Measurements from ENCODE around the gene ADPRH. TPM values are rescaled to one million over a fixed set of nuclear protein-coding genes. Genes with fewer than 3 reads are reported as not detected.
A peak's percentile ranks its signal among the peaks of the same experiment; 100 is the strongest.

ADPRH gene
- total RNA-seq, 2 donors from 2014 or later = 18.5 to 22.7 TPM

DNA sequence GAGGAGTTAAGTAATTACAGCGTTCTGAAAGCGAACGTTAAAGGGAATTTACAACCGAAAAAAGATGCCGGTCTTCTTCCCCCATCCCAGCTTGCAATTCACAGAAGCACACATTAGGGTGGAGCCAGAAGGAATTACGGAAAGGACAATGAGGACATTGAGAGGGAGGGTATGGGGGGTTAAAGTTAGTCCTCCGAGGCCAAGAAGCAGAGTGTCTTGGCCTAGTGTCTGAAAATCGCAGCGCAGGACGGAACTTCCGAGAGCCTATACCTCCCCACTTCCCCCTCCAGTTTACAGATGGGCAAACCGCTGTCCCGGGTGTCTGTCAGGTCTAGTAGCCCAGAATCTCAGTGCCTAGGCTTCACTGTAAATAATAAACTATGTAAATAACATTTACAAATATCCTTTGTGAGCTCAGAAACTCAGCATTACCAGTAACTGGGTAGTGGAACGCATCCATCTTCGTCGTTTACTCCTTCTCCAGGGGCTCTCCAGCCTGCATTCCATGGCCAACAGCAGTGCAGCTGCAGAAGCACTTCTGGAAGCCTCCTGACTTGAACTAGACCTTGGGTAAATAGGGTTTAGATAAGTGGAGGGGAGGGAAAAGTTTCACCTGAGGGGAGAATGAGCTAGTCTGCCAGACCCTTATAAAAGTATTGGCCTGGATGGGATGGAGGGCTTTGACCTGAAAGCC, 922 bp downstream of the ADPRH start:
- TF ChIP-seq, protein P1, sequence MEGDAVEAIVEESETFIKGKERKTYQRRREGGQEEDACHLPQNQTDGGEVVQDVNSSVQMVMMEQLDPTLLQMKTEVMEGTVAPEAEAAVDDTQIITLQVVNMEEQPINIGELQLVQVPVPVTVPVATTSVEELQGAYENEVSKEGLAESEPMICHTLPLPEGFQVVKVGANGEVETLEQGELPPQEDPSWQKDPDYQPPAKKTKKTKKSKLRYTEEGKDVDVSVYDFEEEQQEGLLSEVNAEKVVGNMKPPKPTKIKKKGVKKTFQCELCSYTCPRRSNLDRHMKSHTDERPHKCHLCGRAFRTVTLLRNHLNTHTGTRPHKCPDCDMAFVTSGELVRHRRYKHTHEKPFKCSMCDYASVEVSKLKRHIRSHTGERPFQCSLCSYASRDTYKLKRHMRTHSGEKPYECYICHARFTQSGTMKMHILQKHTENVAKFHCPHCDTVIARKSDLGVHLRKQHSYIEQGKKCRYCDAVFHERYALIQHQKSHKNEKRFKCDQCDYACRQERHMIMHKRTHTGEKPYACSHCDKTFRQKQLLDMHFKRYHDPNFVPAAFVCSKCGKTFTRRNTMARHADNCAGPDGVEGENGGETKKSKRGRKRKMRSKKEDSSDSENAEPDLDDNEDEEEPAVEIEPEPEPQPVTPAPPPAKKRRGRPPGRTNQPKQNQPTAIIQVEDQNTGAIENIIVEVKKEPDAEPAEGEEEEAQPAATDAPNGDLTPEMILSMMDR (IDR thresholded peaks at IDR 0.05) = no peak
- no peak for DNase-seq (ENCODE audit: low spot score)
- Histone ChIP-seq H3K9me3 (no peaks in the 10 kb centered on the region), H3K4me3 (peak overlapping the region; percentile 83), H3K36me3 (no peaks in the 10 kb centered on the region), H3K27me3 (replicated peaks; ENCODE audit: insufficient read depth) (no peaks in the 10 kb centered on the region), H3K27ac (peak overlapping the region; percentile 92 to 96), H3K4me1 (ENCODE audit: control insufficient read depth in 1 of 2, low read depth in 2 of 2) (peaks cover 8 to 9% of the 10 kb centered on the region in 2 donors)
- ATAC-seq (ENCODE audit: insufficient number of reproducible peaks, low FRiP score, low read depth) = peak; percentile 50

DNA sequence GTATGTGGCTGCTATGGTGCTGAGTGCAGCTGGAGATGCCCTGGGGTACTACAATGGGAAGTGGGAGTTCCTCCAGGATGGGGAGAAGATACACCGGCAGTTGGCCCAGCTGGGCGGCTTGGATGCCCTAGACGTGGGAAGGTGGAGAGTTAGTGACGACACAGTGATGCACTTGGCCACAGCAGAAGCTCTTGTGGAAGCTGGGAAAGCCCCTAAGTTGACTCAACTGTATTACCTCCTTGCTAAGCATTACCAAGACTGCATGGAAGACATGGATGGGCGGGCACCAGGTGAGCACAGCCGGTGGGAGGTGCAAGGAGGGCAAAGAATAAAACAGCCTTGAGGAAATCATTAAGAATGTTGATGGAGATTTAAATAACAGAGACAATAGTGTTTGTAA, 2.9 kb downstream of the ADPRH start:
- Histone ChIP-seq H3K4me1 (ENCODE audit: control insufficient read depth in 1 of 2, low read depth in 2 of 2) (peaks cover 8 to 9% of the 10 kb centered on the region in 2 donors), H3K27me3 (replicated peaks; ENCODE audit: insufficient read depth) (no peaks in the 10 kb centered on the region), H3K27ac (no peak overlapping the region), H3K9me3 (no peaks in the 10 kb centered on the region), H3K36me3 (peaks cover 3% of the 10 kb centered on the region), H3K4me3 (no peak overlapping the region)
- no peak for DNase-seq (ENCODE audit: low spot score)
- TF ChIP-seq, protein P1 (IDR thresholded peaks at IDR 0.05) = no peak
- no peak for ATAC-seq (ENCODE audit: insufficient number of reproducible peaks, low FRiP score, low read depth)

DNA sequence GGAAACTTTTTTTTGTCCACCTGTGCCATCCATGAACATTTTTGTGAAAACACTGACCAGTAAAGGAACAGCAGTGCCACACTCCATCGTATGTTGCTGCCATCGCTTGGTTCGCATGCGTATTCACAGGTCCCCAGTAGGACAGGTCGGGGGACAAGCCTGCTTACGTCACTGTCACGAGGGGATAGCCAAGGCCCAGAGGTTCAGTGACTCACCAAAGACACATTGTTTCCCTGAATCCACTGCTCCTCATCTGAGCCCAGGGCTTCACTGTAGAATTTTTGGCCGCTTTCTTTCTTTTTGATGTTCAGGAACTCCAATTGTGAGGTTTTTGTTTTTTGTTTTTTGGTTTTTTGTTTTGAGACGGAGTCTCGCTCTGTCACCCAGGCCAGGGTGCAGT, 5.9 kb downstream of the ADPRH start:
- DNase-seq (ENCODE audit: low spot score) = no peak
- no peak overlapping the region for H3K4me3 ChIP-seq
- H3K27ac ChIP-seq = no peak overlapping the region
- H3K27me3 ChIP-seq (replicated peaks; ENCODE audit: insufficient read depth) = no peaks in the 10 kb centered on the region
- no peak for ATAC-seq (ENCODE audit: insufficient number of reproducible peaks, low FRiP score, low read depth)
- TF ChIP-seq, protein P1 (IDR thresholded peaks at IDR 0.05) = no peak
- no peaks in the 10 kb centered on the region for H3K9me3 ChIP-seq
- H3K36me3 ChIP-seq = peaks cover 3% of the 10 kb centered on the region
- H3K4me1 ChIP-seq (ENCODE audit: control insufficient read depth in 1 of 2, low read depth in 2 of 2) = peaks cover 5 to 6% of the 10 kb centered on the region in 2 donors

DNA sequence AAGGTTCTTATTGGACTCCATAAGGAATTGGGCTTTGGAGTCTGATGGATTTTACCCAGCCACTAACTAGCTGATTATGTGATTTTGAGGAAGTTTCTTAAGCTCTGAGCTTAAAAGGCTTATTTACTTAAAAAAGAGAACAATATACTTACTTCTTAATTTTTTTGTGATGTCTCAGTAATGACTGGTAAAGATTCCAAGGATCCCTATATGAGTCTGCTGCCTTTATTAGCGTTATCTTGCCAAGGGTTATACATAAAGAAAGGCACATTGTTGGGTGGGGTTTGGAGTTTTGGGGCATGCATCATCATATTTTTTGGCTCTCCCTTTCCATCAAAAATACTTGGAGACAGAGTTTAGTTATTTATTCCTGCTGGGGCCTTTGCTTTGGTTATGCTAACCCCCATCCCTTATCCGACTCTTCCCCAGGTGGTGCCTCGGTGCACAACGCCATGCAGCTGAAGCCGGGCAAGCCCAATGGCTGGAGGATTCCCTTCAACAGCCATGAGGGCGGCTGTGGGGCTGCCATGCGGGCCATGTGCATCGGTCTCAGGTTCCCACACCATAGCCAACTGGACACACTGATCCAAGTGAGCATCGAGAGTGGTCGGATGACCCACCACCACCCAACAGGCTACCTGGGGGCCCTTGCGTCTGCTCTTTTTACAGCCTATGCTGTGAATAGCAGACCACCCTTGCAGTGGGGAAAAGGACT, 6.7 kb downstream of the ADPRH start:
- Histone ChIP-seq H3K4me1 (ENCODE audit: control insufficient read depth in 1 of 2, low read depth in 2 of 2) (no peaks in the 10 kb centered on the region), H3K36me3 (peaks cover 3% of the 10 kb centered on the region), H3K4me3 (no peak overlapping the region), H3K27me3 (replicated peaks; ENCODE audit: insufficient read depth) (no peaks in the 10 kb centered on the region), H3K9me3 (no peaks in the 10 kb centered on the region), H3K27ac (no peak overlapping the region)
- DNase-seq (ENCODE audit: low spot score) = no peak
- no peak for ATAC-seq (ENCODE audit: insufficient number of reproducible peaks, low FRiP score, low read depth)
- TF ChIP-seq, protein P1 (IDR thresholded peaks at IDR 0.05) = no peak

DNA sequence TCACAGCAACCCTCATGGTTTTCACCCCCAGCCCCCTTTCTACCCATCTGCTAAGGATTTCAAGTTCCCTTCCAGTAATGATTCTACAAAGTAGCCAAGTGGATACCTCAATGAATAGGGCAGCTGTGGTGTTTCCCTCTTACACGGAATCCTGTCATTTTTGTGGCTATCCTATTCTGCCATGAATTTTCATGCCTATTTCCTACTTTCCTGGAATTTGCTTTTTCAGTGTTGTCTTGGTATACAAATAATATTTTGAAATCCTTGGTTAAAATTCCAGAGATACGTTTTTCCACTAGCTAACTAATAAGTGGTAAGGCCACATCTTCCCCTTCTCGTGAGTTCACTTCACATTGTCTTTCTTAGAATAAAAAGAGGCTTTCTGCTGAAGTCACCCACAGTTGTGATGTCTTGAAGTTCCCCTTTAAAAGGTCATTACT, 7.5 kb downstream of the ADPRH start:
- ATAC-seq (ENCODE audit: insufficient number of reproducible peaks, low FRiP score, low read depth) = no peak
- no peak for DNase-seq (ENCODE audit: low spot score)
- Histone ChIP-seq H3K27ac (no peak overlapping the region), H3K9me3 (no peaks in the 10 kb centered on the region), H3K4me1 (ENCODE audit: control insufficient read depth in 1 of 2, low read depth in 2 of 2) (no peaks in the 10 kb centered on the region), H3K36me3 (peaks cover 3% of the 10 kb centered on the region), H3K4me3 (no peak overlapping the region), H3K27me3 (replicated peaks; ENCODE audit: insufficient read depth) (no peaks in the 10 kb centered on the region)
- TF ChIP-seq, protein P1 (IDR thresholded peaks at IDR 0.05) = no peak
